HG03097 (cell line): ENCODE results near the gene EGR1.

Experiments used
- ATAC-seq: cut with Tn5 transposase; IDR thresholded peaks from one replicate; pipeline ENCODE4 v1.9.1; 2021; ENCODE audit not compliant: unreplicated experiment, low FRiP score

The EGR1 gene

GRCh38 chr5:138465261-138466124 lies at the start of gene EGR1:
TSS of gene EGR1 (plus strand) at chr5:138465479. CDS start at chr5:138465762, 283 bp downstream.
- peak; percentile 50 for ATAC-seq

- no peak for ATAC-seq
Measured at GRCh38 chr5:138418444-138418843, 46.8 kb upstream of the EGR1 start.

- ATAC-seq, result no peak
Measured at GRCh38 chr5:138425079-138425478, 40.2 kb upstream of the EGR1 start.

DNA sequence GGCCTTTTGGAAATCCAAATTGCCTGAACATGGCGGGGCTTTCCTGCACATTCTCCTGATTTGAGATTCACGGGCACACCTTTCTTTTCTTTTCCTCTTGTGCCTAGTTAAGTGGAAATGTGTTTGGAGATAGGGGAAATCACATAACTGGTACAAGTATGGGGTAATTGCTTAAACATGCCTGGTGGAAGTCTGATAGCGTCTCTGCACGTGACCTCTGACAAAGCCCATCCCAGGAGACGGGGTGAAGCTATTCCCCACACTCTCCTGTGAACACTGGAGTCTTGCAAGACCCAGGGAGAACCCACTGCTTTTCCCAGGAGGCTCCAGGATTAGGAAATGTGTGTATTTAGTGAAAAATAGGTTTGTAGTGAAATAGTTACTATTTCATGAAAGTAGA lies 29.3 kb upstream of the EGR1 start:
- no peak for ATAC-seq

DNA sequence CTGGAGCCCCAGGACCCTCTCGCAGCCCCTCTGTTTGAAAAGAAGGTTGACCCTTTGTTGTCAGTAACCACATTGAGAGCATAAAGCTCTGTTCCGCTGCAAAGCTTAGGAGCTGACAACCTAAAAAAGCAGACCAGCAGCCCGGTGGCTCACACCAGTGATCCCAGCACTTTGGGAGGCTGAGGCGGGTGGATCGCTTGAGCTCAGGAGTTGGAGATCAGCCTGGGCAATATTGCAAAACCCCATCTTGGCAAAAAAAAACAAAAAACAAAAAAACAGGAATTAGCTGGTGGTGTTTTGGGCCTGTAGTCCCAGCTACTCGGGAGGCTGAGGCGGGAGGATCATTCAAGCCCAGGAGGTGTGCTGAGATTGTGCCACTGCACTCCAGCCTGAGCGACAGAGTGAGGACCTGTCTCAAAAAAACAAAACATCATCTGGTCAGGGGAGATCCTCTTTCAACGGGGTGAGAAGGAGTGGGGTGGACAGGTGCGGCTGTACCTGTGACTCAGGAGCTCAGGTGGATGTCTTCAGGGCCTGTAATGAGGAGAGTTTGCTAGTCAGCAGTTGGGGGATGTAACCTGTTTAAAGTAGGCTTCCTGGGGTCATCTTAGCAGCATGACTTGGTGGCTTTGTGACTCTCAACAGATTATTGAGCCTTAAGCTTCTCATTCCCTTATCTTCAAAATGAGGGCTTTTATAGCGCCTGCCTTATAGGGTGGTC lies 27.1 kb upstream of the EGR1 start:
- no peak for ATAC-seq

DNA sequence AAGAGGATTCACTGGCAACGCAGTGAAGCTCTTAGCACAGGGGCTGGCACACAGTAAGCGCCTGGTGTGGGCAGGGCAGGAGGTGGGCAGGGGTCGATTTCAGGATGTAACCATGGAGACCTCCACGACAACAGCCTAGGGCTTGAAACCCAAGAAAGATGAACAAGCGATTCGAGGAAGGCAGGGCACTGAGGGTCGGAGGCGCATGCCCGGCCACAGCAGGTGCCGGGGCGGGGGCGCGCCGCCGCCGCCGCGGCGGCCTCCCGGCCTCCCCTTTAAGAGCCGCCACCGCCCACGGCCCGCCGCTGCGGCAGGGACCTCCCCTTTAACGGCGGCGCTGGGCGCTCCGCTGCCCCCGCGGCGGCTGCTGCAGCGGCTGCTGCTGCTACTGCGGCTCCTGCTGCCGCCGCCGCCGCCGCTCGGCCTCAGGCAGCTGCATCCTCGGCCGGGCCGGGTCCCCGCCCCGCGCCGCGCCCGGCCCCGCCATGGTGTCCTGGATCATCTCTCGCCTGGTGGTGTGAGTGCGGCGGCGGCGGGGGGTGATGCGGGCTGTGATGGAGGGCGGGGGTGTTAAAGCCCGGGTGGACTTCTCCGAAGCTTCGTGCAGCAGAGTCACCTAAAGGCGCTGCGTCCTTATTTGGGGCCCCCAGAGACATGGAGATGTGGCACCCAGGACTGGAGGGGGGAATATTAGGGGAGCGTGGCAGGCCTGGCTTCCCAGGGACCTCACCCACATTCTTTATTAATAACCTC lies 26.4 kb upstream of the EGR1 start, which contains the start of gene REEP2:
REEP2 (plus strand) TSS at position 334 of the 753 bp plus-strand sequence; CDS start at position 486, 152 bp downstream.
- no peak for ATAC-seq

DNA sequence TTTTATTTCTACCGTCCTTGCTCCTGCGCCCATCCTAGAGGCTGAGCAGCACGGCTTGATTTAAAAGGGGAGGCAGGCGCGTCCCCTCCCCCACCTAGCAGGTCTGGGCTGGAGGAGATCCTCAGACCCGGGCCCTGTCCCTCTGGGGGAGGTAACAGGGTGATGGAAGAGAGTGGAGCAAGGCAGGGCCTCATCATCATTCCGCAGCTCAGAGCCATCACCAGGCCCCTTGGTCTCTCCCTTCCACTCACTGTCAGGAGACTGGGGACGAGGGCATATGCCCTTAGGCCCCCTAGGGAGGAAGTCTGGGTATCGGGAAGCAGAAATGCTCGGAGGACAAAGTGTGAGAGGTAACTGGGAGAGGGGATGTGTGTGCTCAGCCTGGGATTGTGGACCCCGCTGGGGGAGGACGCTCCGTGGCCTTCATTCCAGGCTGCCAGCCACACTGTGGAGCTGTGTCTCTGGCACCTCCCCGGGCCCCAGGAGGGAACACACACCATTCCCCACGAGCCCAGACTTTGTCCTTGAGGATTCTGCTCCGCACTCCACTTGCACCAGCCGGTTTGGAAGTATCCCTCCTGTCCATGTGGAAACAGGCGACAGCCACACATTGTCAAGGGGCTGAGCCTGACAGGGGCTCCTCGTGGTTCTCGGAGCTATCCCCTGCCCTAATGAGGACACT lies 25.7 kb upstream of the EGR1 start:
- ATAC-seq, result no peak

DNA sequence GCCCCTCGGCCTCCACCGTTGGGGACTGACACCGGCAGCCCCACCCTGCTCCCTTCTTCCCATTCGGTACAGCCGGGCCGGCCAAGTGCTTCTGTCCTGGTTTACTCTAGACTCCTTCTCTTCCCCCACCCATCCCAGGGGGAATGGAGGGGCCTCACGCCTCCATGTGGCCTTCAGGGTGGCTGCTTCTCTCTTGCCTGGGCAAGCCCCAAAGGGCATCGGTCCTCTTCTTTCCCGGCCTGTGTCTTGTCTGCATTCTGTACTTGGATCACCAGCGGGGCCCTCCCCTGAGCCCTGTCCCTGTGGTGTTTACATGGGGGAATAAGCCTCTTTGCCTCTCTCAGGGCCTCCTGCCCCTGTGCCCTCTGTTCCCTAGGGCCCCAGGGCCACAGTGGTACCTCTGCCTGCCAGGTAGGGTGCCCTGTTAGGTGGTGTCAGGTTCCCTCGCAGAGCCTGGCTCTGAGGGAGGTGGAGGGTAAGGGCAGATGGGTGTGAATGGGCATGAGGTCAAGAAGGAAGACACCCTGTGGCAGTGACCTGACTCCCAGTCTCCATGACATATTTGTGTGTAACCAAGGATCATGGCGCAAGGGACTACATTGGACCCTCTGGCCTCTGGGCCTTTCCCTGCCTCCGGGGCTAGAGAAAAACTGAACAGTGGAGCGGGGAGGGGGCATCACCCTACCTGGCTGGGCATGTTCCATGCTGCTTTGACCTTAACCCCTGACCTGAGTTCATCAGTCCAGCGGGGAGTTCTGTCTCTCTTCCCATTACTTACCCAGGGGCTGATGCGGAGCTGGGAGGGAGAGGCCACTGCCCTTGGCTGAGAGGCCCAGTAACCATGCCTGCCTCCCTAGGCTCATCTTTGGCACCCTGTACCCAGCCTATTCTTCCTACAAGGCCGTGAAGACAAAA lies 24.9 kb upstream of the EGR1 start:
- no peak for ATAC-seq

DNA sequence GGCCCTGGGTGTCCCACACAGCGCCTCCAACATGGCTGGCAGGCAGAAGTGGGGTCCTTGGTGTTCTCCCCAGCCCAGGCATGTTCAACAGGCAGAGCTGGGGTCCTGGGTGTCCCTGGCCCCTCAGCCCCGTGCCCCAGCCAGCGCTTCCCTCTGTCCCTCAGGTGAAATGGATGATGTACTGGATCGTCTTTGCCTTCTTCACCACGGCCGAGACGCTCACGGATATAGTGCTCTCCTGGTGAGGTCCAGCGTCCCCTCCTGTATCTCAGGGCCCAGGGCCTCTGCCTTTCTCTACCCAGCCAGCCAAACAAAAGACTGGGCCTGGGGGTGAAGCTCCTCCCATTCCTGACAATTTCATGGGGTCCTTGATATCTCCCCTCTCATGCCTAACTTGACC lies 24.1 kb upstream of the EGR1 start:
- no peak for ATAC-seq

DNA sequence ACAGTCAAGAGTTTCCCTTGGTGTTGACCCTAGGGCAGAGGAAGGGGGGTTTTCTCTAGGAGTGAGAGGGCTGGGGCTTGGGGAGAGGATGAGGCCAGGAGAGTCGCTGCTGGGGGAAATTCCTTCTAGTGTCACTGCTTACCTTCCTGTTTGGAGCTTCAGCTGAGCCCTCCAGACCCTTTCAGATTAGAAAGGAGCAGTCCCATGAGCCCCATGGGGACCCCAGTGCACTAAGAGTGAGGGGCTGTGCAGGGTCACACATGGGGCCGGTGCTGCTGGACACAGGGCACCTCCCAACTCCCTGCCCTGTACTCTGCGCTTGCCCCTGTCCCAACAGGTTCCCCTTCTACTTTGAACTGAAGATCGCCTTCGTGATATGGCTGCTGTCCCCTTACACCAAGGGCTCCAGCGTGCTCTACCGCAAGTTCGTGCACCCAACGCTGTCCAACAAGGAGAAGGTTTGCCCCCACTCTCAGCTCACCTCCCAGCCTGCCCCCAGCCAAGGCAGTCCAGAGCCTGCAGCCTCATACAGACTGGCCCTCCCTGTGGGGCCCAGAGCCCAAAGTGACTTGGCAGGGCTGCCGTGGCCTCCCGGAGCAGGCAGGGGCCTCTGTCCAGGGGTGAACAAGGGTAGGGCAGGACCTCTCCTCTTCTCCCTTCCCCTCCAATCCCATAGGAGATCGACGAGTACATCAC lies 21.1 kb upstream of the EGR1 start:
- ATAC-seq, result no peak

GRCh38 chr5:138444774-138445546 lies 20.3 kb upstream of the EGR1 start:
- ATAC-seq, result no peak

DNA sequence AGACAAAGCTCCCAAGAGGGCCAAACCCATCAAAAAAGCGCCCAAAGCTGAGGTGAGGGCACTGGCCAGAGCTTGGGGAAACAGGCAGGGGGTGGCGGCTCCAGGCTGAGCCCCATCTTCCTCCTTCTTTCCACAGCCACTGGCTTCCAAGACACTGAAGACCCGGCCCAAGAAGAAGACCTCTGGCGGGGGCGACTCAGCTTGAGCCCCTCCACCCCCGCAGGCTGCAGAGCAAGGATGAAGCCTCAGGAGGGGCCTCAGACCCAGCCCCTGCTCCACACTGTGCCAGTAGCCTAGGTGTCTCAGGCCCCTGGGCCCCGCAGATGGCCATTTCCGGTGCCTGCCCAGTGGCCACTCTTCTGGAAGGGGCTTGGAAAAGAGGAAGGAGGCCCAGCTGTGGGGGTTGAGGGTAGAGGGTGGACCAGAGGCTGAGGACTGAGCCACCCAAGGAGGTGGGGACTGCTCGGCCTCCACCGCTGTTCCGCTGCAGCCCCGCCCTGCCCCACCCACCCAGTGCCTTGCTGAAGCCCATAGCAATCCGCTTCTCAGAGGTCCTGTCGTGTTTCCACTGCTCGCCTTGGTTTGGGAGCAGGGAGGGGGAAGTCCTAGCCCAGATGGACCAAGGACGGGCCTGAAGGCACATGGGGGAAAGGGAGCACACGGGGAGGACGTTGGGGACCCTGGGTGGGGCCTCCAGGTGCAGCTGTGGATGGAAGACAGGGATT lies 19.6 kb upstream of the EGR1 start:
- no peak for ATAC-seq

- no peak for ATAC-seq
Measured at GRCh38 chr5:138448070-138448469, 17.2 kb upstream of the EGR1 start.

GRCh38 chr5:138448481-138449398 lies 16.5 kb upstream of the EGR1 start:
- ATAC-seq, result no peak

- peak; percentile 69 for ATAC-seq
Measured at GRCh38 chr5:138449501-138450239, 15.6 kb upstream of the EGR1 start.

GRCh38 chr5:138450971-138451370 lies 14.3 kb upstream of the EGR1 start:
- no peak for ATAC-seq
